Ovary (tissue), 3 donors: ENCODE results near the gene GPX6.

ENCODE experiments used
- POLR2A ChIP-seq: fragments of 450-650 bp; IDR thresholded peaks from one replicate; pipeline ENCODE4 v1.6.1; 2017; ENCODE audit warnings: antibody characterized with exemption, mild to moderate bottlenecking, moderate library complexity
- TF ChIP-seq, protein P1 (sequence below), 3 donors: fragments of 450-650 bp in 2 of 3; fragments of 200-600 bp in 1 of 3; IDR thresholded peaks; one replicate each; pipeline versions ENCODE4 v1.5.1 to v1.8.0; 2016 to 2022; ENCODE audit warnings: antibody characterized with exemption in 3 of 3, mild to moderate bottlenecking in 1 of 3
- donor health status: DM: no; HTN: no; CAD: no.

DNA sequence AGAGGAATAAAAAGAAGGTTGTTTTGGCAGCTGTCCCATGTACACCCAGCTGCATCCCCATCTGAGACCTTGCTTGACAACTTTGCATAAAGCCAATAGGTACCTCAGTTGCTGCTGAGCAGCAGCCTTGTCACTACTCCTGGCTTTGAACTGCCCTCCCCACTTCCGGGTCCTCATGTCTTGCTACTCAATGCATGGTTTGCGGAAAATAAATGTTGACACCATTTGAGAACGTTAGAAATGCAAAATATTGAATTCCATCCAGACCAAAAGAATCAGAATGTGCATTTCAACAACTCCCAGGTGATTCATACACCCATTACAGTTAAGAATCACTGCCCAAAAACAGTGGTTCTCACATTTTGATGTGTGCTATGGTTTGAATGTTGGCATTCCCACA is 43.0 kb upstream of the GPX6 start:
- no peak for TF ChIP-seq POLR2A
- TF ChIP-seq, protein P1, sequence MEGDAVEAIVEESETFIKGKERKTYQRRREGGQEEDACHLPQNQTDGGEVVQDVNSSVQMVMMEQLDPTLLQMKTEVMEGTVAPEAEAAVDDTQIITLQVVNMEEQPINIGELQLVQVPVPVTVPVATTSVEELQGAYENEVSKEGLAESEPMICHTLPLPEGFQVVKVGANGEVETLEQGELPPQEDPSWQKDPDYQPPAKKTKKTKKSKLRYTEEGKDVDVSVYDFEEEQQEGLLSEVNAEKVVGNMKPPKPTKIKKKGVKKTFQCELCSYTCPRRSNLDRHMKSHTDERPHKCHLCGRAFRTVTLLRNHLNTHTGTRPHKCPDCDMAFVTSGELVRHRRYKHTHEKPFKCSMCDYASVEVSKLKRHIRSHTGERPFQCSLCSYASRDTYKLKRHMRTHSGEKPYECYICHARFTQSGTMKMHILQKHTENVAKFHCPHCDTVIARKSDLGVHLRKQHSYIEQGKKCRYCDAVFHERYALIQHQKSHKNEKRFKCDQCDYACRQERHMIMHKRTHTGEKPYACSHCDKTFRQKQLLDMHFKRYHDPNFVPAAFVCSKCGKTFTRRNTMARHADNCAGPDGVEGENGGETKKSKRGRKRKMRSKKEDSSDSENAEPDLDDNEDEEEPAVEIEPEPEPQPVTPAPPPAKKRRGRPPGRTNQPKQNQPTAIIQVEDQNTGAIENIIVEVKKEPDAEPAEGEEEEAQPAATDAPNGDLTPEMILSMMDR (IDR thresholded peaks at IDR 0.05) = no peak
